HT1080 (cell line): ENCODE results near the gene PPP3CB. TPM values are rescaled to one million over a fixed set of nuclear protein-coding genes. Genes with fewer than 3 reads are reported as not detected.
"Not testable (repeated sequence)": the region's sequence is repeated elsewhere in the genome, so short reads cannot be mapped to it uniquely, and the experiment has no call there.

Experiments used
- DNase-seq: peaks from one replicate; pipeline ENCODE4 v3.0.0-alpha.2; 2015; ENCODE audit warnings: low read depth
- small RNA-seq: library from RNA; depleted of rRNA; stranded (forward); fragments of <200 nt; gene quantifications from one replicate; pipeline ENCODE3, GENCODE V24; 2014
- total RNA-seq: library from RNA; depleted of rRNA; stranded (reverse); fragments of >200 nt; shearing (Covaris generic); gene quantifications from 2 replicates; pipeline ENCODE4 v1.2.3, GENCODE V29; 2014; rRNA removed

PPP3CB gene
- total RNA-seq, 1 experiment from 2014 or later, result 19.1 TPM

- DNase-seq, result no peak
Observed at GRCh38 chr10:73416571-73416970, 79.3 kb downstream of the PPP3CB start.

GRCh38 chr10:73414230-73414945 is 81.4 kb downstream of the PPP3CB start:
- no peak for DNase-seq

GRCh38 chr10:73413528-73414229 is 82.1 kb downstream of the PPP3CB start, which contains the start of gene ANXA7:
Gene ANXA7 (minus strand): TSS chr10:73414058. CDS start chr10:73400856, 13,202 bp downstream.
- peak; percentile 84 for DNase-seq

- DNase-seq, result peak; percentile 63
Observed at GRCh38 chr10:73413108-73413527, 82.7 kb downstream of the PPP3CB start.

GRCh38 chr10:73410897-73411296 is 84.9 kb downstream of the PPP3CB start:
- no peak for DNase-seq

- DNase-seq, result no peak
Observed at GRCh38 chr10:73408978-73409521, 86.8 kb downstream of the PPP3CB start.

- DNase-seq, result peak; percentile 62
Observed at GRCh38 chr10:73408061-73408460, 87.8 kb downstream of the PPP3CB start.

GRCh38 chr10:73407495-73407894 is 88.3 kb downstream of the PPP3CB start:
- DNase-seq, result no peak

- no peak for DNase-seq
Observed at GRCh38 chr10:73406846-73407245, 89.0 kb downstream of the PPP3CB start.

GRCh38 chr10:73405556-73405955 is 90.3 kb downstream of the PPP3CB start:
- DNase-seq, result no peak

- DNase-seq, result no peak
Observed at GRCh38 chr10:73404690-73405089, 91.1 kb downstream of the PPP3CB start.

- DNase-seq, result no peak
Observed at GRCh38 chr10:73401636-73402035, 94.2 kb downstream of the PPP3CB start.

GRCh38 chr10:73399063-73399462 is 96.8 kb downstream of the PPP3CB start:
- no peak for DNase-seq

- no peak for DNase-seq
Observed at GRCh38 chr10:73398024-73398423, 97.8 kb downstream of the PPP3CB start.

GRCh38 chr10:73394325-73394724 is 101.5 kb downstream of the PPP3CB start:
- not testable (repeated sequence) for DNase-seq

GRCh38 chr10:73388228-73388627 is 107.6 kb downstream of the PPP3CB start:
- DNase-seq, result no peak

GRCh38 chr10:73386583-73386982 is 109.2 kb downstream of the PPP3CB start:
- no peak for DNase-seq

Small RNA genes within 50 kb of the gene (small RNA-seq; reads per million reads assigned to genes)
- gene RNU6-883P, result not detected

Other genes with a start within 250 kb of the PPP3CB start
- gene DNAJC9, start 248.8 kb downstream of the PPP3CB start, total RNA-seq, result 72.5 and 75.2 TPM in 2 replicates
- 158 and 166 TPM in 2 replicates for gene MRPS16, start 243.4 kb downstream of the PPP3CB start, total RNA-seq
- 0.03 and 0.43 TPM in 2 replicates for gene CFAP70, start 137.2 kb downstream of the PPP3CB start, total RNA-seq
- 94.4 and 115 TPM in 2 replicates for gene ANXA7, start 82.0 kb downstream of the PPP3CB start, total RNA-seq
- 0.13 and 0.20 TPM in 2 replicates for gene MSS51, start 62.5 kb downstream of the PPP3CB start, total RNA-seq
- gene USP54, start 95.3 kb upstream of the PPP3CB start, total RNA-seq, result 12.4 and 15.9 TPM in 2 replicates
- not detected in 2 replicates for gene MYOZ1, start 145.4 kb upstream of the PPP3CB start, total RNA-seq
- 0.11 TPM in 1 of 2 replicates, not detected in the other for gene SYNPO2L, start 160.0 kb upstream of the PPP3CB start, total RNA-seq
- gene AGAP5, start 202.1 kb upstream of the PPP3CB start, total RNA-seq, result 1.6 and 1.9 TPM in 2 replicates
- gene SEC24C, start 248.3 kb upstream of the PPP3CB start, total RNA-seq, result 100 and 116 TPM in 2 replicates